GM21360 (cell line): Measurements from ENCODE around the gene KRTCAP2.

ENCODE experiments used
- ATAC-seq: cut with Tn5 transposase; IDR thresholded peaks from one replicate; pipeline ENCODE4 v1.9.1; 2021; ENCODE audit warnings: mild to moderate bottlenecking, moderate library complexity; ENCODE audit not compliant: unreplicated experiment

The KRTCAP2 gene

GRCh38 chr1:155184835-155185782 lies 12.0 kb upstream of the KRTCAP2 start:
- peak; percentile 68 for ATAC-seq

- ATAC-seq: no peak
These were observed 11.3 kb upstream of the KRTCAP2 start for GRCh38 chr1:155184351-155184811.

GRCh38 chr1:155183775-155184221 lies 10.7 kb upstream of the KRTCAP2 start:
- ATAC-seq: no peak

DNA sequence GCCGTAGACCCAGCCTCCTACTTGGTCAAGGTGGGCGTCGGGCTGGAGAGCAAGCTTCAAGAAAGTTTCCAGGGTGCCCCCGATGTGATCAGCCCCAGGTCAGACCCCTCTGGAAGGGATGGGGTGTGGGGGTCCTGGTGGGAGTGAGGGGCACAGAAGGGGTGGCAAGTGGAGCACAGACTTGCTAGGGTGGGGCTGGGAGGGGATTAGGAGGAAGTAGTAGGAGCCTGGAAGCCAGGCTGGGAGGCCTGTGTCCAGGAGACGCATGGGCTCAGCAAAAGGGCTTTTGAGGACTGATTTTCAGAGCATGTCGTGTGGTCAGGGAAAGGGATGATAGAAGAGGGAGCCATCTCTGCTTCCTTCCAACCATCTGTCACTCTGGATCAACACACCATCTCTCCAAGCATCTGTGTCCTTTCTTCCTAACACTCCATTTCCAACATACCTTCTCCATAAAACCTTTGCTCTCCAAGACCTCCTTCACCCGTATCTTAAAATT lies 9.0 kb upstream of the KRTCAP2 start:
- no peak for ATAC-seq

- ATAC-seq: no peak
These were observed 8.4 kb upstream of the KRTCAP2 start for GRCh38 chr1:155181371-155182051.

GRCh38 chr1:155179112-155180031 lies 6.3 kb upstream of the KRTCAP2 start:
- no peak for ATAC-seq

DNA sequence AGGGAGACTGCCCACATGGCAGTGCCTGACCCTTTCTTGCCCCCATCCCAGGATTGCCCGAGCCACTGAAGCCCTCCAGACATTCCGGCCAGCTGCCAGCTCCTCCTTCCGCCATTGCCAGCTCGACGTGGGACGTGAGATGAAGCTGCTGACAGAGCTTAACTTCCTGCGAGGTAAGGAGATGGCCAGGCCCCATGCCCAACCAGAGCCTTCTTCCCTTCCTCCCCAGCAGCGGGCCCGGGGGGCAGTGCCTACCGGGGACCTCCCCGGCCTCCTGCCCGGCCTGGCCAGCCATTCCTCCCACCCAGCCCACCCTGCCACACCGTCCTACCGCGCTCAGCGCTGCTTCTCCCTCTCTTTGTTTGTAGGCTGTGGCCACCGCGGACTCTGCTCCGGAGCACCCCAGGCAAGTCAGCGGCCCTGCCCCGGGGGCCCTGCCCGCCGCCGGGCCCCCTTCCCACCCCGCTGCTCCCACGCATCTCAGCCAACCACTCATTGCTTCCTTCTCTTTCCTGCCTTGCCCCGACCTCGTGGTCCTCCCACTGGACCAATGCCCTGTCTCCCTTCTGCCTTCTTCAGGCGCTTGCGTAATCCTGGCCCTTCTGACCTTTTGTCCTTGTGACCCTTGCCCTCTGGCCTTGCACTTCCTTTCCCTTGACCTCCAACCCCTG lies 5.5 kb upstream of the KRTCAP2 start:
- ATAC-seq: no peak

DNA sequence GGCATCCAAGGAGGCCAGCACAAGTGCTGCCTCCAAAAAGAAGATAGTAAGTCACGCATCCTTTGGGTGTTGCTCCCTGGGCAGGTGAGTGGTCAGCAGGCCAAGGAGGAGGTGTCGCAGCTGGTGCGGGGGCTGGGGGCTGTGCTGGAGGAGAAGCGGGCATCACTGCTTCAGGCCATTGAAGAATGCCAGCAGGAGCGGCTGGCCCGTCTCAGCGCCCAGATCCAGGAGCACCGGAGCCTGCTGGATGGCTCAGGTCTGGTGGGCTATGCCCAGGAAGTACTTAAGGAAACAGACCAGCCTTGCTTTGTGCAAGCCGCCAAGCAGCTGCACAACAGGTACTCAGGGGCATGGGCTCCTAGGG lies 4.8 kb upstream of the KRTCAP2 start:
- no peak for ATAC-seq

DNA sequence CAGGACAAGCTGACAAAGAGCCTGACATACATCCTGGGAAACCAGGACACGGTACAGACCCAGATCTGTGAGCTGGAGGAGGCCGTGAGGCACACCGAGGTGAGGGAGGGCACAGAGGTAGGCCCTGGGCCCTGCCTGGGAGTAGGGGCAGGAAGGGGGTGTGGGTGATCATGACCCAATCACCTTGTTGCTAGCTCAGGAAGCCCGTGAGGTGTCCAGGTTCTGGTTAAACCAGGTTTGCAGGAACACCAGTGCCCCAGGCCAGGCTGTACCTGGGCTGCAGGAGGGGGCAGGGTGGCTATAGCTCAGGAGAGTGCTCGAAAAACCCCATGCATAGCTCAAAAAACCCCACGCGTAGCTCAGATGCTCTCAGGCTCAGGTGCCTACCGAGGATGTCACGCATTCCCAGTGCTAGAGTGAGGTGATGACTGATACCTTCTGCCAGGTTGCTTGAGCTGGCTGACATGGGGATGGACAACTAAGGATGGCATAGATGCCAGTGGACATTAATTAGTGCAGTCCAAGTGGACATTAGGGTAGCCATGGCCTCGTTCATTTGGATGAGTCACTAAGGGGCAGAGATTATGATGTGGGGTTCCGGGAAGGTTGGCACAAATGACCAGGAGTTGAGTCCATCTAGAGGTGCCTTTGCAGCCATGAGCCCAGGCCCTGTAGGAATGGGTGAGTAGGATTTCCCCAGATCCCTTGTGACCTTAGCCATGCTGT lies 4.3 kb upstream of the KRTCAP2 start:
- ATAC-seq: no peak

- ATAC-seq: no peak
These were observed 3.5 kb upstream of the KRTCAP2 start for GRCh38 chr1:155176544-155177071.

- ATAC-seq: no peak
These were observed 2.8 kb upstream of the KRTCAP2 start for GRCh38 chr1:155175927-155176371.

DNA sequence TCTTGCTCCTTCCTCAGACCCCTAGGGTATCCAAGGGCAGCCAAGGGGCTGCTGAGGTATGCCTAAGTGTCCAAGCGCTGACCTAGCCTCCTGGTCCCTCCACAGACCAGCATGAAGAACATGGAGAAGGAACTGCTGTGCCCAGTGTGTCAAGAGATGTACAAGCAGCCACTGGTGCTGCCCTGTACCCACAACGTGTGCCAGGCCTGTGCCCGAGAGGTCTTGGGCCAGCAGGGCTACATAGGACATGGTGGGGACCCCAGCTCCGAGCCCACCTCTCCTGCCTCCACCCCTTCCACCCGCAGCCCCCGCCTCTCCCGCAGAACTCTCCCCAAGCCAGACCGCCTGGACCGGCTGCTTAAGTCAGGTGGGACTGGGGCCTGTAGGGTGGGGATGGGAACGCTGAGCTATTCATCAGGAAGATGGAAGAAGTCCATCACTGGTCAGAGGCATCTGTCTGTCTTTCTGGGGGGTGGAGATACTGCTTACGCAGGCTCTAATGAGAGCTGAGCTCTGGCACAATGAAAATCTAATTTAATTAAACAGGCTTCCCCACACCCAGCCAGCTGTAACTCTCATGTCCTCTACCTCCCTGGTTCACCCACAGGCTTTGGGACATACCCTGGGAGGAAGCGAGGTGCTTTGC lies 2.3 kb upstream of the KRTCAP2 start:
- no peak for ATAC-seq

- ATAC-seq: no peak
These were observed 1.5 kb upstream of the KRTCAP2 start for GRCh38 chr1:155174324-155175280.

- no peak for ATAC-seq
These were observed 597 bp upstream of the KRTCAP2 start, which contains the start of gene TRIM46 for GRCh38 chr1:155173478-155174323. TRIM46 (plus strand) TSS chr1:155173849; CDS start chr1:155173967, 118 bp downstream.

- ATAC-seq: no peak
These were observed 1.0 kb downstream of the KRTCAP2 start for GRCh38 chr1:155171836-155172731.
